GM18868 (cell line): ENCODE measurements around the gene FGD3.
"Not testable (repeated sequence)": the region's sequence is repeated elsewhere in the genome, so short reads cannot be mapped to it uniquely, and the experiment has no call there.

Experiments used
- ATAC-seq: cut with Tn5 transposase; IDR thresholded peaks from one replicate; pipeline ENCODE4 v1.9.1; 2021; ENCODE audit warnings: mild to moderate bottlenecking, moderate library complexity; ENCODE audit not compliant: unreplicated experiment

FGD3 gene

DNA sequence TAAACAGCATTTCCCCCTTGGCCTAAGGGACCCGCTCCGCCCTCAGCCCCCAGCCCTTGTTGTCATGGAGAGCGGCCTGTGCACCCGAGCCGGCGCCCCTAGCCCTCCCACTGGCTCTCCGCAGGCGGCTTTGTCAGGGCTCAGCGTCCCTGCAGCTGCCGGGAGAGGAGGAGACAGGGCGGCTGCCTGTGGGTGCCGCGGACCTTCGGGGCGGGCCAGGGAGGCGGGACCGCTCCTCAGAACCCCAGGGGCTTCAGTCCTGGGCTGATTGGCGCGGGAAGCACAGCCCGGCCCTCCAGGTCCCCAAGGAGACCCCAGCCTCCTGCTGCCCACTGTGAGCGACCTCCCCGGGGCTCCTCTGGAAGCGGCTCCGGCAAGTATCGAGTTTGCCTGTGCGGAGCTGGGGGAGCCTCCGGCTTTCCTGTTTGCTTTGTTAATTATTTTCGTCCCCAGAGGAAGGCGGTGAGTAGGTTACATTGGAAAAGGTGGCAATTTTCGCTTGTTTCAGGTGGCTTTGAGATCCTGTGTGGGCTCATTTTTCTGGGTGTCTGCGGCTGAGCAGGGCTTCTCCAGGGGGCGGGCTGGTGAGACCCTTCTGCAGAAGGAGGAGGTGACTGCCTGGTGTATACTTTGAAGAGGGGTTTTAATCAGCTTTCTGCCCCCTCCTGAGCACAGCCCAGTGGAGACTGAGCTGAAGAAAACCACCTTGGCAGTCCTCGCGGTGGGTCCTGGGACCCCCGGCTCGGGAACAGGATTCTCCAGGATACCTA is at the start of gene FGD3:
Gene FGD3, plus strand, starts transcription at position 256 of the 770 bp plus-strand sequence. CDS start 28,734 bp downstream, outside the sequence.
- ATAC-seq = no peak

- not testable (repeated sequence) for ATAC-seq
These were observed 42.2 kb upstream of the FGD3 start for GRCh38 chr9:92905137-92905536.

DNA sequence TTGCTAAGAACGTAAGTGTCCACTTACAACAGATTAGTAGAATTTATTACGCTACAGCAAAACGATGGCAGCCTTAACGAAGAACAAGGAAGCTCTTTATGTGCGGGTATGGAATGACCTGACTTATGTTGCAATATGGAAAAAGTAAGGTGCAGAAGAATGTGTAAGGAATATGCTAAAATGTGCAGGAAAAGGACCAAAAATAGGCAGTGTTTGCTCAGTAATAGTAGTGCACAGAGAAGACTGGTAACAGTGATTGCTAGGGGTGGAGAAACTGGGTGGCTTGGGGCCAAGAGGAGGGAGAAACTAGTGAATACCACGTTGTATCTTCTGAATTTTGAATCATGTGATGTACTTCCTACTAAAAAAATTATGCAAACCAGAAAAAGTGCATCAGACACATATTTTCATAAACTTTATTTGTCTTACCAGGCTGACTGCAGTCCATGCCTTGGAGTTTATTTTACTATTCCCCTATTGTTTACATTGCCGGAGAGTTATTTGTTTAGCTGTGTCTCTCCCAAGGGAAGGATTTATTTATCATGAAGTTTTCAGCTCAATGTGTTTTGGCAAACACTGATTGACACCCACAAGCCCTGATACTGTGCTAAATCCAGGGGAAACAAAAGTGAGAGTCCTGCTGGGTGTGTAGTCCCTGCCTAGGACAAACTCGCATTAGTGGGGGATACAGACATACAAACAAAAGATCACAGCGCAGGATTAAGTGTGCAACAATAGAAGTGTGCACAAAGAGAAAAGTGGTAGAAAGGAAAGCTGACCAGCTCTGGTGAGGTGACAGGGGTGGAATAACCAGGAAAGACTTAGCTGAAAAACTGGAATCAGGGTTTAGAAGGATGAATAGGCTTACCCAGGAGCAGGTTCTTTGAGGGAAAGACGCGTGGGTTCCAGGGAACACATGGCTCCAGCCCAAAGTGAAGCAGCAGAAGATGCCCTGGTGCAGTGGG is 35.5 kb upstream of the FGD3 start:
- no peak for ATAC-seq

DNA sequence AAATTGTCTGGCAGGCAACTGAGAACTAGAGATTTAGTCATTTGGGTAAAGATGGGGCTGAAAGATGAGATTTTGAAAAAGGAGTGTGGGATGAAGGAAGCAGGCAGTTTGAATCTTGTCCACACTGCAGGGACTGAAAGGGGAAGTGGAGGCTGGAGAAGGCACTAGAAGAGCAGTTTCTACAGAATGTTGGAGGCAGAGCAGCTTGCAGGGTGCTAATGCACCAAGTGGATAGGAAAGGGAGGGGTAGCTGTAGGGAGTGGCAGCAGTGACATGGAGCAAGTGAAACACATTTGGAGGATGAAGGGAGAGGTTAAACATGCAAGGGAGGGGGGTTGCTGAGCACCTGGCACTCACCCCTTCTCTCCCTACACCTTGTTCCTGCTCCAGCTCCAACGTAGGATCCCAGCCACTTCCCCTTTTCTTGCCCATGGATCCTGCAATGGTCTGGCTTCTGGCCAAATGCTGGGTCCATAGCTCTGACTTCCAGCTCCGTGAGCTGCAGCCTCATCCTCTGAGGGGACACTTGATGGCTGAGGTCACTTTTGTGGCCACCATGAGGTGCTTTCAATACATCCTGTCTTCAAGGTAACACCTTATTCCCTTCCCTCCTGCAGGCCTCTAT is 30.0 kb upstream of the FGD3 start:
- no peak for ATAC-seq

GRCh38 chr9:92920437-92920836 is 26.9 kb upstream of the FGD3 start:
- ATAC-seq = no peak

DNA sequence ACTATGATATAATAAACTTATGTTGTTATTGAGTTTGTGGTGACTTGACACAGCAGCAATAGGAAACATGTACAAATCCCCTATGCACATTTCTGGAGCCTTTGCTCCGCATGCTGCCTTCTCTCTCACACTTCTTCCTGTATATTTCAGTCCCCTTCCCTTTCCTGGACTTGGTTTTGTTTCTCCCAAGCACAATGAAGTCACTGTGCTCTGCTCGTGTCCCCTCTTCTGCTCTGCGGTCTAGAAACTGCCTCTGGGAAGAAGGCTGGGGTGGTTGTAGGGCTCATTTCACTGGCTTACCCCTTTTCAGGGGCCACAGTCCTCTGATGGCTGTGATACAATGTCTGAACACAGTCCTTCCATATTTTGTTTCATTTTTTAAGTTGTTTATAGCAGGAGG is 15.7 kb upstream of the FGD3 start:
- no peak for ATAC-seq

DNA sequence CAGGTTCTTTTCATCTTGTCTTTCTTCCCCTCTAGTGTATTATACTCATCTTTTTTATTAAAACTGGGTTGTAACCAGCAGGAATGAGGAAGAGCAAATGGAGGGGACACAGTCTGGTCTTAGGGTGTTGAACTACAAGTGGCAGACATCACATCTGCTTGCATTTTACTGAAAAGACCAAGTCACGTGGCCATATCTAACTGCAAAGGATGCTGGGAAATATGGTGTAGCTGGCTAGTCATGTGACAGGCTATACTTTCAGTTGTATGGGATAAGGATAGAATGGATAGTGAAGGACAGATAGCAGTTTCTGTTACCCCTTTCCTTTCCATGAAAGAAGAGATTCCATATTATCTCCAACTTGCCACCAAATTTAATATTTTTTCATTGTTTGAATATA is 13.0 kb upstream of the FGD3 start:
- ATAC-seq = no peak

DNA sequence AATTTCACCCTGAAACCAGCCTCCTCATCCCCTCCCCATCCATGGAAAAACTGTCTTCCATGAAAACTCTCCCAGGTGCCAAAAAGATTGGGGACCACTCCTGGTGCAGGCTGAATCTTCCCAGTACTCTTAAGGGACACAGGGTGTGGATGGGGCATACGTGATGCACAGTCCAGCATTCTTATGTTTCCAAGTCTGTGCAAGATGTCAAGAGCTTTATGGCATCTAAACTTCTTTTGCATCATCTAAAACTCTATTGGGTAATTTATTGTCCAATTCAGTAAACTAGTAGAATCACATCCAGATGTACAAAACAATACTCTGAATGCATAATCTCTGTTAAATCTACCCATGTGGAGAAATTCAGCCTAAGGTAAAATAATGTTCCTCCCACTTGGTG is 9.3 kb upstream of the FGD3 start:
- no peak for ATAC-seq

DNA sequence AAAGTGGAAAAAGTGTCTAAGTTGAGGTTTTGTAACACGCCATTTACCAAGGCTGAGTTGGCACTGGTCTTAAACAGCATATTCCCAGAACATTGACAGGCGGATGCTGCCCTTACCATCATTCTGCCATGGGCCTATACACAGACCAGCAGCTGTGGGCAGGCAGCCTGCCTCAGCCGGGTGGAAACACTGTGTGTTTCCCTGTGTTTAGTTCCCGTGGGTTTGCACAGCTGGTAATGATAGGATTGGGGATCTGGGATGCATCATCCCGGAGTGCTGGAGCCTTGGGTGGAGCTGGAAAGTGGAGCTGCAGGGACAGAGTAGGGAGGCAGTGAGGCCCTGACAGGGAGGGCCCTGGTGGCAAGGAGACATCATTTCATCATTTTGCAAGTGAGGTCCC is 5.5 kb upstream of the FGD3 start:
- no peak for ATAC-seq

GRCh38 chr9:92942688-92943616 is 4.4 kb upstream of the FGD3 start:
- ATAC-seq = no peak

DNA sequence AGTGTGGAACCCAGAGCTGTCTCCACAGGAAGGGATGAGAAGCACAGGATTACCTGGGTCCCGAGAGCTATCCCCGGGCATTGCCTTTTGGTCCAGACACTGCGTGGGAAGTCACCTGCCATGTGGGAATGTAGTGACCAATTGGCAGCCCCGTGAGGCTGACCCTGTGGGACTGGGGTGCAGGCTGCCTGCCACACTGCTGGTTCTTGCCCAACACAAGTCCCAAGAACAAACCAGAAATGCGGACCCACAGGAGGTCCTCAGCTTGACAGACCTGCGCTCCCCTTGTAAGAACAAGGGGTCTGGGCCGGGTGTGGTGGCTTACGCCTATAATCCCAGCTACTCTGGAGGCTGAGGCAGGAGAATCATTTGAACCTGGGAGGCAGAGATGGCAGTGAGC is 2.4 kb upstream of the FGD3 start:
- ATAC-seq = no peak

GRCh38 chr9:92945796-92946195 is 1.5 kb upstream of the FGD3 start:
- no peak for ATAC-seq

DNA sequence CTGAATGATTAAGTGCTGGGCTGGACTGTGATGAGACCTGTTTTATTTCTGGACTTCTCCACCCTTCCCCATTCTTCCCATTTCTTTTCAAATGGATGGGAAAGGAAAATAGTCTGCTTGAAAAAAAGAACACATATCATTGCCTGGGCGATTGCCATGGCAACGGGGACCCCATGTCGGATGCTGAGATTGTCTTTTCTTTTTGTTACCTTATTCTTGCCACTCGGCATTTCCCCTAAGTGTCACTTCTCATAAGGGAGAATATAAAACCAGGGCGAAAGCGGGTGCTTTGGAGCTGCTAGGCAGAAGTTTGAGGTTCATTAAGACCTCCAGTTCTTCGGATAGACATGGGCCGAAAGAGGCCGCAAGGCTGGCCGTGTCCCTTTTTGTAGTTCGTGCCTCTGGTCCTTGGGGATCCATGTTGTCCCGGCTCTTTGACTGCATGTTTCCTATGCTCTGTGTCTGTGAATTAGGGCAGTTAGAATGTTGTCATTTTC is 763 bp downstream of the FGD3 start:
- ATAC-seq = no peak

- ATAC-seq = no peak
These were observed 1.3 kb downstream of the FGD3 start for GRCh38 chr9:92948632-92949031.

DNA sequence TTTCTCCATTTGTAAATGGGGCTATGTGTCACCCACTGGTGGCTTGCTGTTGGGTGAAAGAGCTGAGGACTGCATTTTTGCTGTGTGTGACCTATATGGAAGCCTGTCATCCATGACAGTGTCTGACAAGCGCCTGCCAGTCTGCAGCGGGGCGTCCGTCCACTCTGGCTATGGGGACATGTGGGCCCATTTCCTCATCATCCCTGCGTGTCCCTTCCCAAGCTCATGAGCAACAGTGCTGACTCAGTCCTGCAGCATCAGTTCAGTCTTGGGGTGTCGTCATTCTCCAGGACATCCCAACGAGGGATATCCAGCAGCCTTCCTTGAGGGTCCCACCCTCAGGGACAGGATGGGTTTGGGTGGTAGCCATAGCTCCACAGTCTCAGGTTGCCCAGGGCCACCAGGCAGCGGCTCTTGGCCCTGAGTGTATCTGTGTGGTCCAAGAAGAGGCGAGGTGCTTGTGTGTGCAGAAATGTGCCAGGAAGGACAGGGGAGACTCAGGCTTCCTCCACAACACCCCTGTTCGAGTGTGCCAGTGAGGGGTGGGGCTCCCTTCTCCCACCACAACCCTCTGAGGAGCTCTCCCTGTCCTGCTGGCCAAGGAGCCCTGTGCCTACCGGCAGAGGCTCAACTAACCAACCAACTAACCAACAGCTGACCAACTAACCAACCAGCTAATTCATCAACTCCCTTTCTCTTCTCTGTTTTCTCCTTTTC is 2.1 kb downstream of the FGD3 start:
- no peak for ATAC-seq

- no peak for ATAC-seq
These were observed 3.1 kb downstream of the FGD3 start for GRCh38 chr9:92950359-92950955.

GRCh38 chr9:92952906-92953610 is 5.7 kb downstream of the FGD3 start:
- ATAC-seq = no peak

- peak; percentile 74 for ATAC-seq
These were observed 6.9 kb downstream of the FGD3 start for GRCh38 chr9:92954049-92954861.
